HG03060 (cell line): ENCODE data around the gene FAM171A1.
"Not testable (repeated sequence)": the region's sequence is repeated elsewhere in the genome, so short reads cannot be mapped to it uniquely, and the experiment has no call there.

Experiments used
- ATAC-seq: cut with Tn5 transposase; IDR thresholded peaks from one replicate; pipeline ENCODE4 v1.9.1; 2021; ENCODE audit warnings: low read depth, moderate number of reproducible peaks; ENCODE audit not compliant: unreplicated experiment

FAM171A1 gene

DNA sequence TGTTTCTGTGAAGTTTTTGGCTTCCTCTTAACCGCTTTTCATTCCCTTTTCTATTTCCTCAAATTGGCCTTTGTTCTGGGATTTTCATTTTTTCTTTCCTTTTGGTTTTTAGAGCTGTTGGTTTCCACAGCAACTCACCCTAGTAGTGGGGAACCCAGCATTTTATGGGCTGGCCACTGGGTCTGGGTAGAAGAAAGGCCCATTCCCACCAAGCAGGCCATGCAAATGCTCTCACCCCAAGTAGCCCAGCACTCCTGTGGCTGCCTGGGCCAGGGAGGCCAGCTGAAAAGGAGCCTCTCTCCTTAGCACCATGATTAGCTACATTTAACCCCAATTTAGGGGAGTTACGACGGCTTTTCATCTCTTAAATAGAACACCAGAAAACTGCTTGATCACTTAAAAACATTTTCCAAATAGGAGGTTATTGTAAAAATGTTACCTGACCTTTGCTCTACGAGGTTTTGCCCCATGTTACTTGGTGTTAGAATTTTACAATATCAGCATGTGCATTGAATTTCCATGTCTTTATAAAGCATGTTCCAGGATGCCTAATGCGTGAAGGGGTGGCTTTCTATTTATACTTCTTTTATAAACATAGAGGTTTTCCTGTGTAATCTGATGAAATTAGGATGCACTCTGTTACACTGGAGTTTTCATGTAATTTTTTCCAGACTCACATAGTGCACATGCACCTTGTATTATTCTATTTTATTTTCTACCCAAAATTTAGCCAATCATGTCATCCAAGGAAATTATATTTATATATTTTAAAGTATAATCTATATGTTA is 75.4 kb downstream of the FAM171A1 start:
- no peak for ATAC-seq

DNA sequence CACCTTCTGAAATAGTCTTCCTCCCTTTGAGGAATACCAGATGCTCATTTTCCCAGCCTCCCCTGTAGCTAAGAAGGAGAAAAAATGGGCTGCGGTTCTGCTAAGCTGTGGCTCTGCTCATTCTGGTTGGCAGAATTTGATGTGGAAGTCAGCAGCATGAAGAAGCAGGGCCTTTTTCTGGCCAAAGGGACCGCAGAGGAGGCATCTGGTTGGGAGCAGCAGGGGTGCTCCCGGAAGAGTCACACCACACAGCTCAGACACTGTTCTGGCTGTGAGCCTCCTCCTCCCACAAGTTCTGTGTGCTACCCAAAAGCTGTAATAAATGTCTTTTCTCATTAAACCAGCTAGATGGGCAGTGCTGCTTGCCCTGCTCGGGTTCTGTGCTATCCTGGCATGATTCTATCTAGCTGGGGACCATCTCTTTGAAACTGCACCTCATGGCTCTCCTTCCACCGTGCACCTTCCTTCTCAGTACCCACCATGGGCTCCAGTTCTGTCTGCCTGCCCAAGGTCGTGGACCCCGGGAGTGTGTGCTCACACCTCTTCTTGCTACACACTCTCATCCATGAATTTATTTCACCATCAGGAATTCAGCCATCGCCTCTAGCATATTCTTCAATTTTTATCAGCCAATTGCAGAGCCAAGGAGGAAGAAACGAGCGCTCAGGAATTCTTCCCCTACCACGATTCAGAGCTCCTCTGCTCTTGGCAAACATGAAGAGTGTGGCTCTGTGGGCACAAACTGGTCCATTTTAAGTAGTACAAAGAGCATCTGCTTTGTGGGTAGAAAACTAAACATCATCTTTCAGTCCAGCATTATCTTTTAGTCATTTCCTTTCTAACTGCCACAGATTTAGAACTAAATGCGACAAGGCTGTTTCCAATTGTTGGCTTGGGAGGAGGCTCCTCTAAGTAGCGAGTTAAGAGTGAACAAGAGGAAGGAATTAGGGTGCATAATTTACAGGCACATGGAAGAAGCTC is 76.9 kb downstream of the FAM171A1 start:
- ATAC-seq = no peak

DNA sequence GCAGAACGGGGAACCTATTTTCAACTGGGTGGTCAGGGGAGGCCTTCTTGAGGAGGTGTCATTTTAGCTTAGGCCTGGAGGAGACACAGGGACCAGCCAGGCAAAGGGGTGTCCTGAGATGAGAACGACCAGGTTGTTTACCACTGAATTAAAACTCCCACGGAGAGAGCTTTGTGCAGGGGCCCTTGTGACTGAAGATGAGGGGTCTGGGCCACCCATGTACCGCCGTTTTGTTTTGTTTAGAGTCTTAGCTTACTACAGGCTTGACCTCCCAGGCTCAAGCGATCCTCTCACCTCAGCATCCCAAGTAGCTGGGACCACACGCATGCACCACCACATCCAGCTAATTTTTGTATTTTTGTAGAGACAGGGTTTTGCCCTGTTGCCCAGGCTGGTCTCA is 80.4 kb downstream of the FAM171A1 start:
- ATAC-seq = no peak

- no peak for ATAC-seq
Observed at GRCh38 chr10:15290150-15290549, 80.9 kb downstream of the FAM171A1 start.

- no peak for ATAC-seq
Observed at GRCh38 chr10:15280974-15281373, 90.1 kb downstream of the FAM171A1 start.

DNA sequence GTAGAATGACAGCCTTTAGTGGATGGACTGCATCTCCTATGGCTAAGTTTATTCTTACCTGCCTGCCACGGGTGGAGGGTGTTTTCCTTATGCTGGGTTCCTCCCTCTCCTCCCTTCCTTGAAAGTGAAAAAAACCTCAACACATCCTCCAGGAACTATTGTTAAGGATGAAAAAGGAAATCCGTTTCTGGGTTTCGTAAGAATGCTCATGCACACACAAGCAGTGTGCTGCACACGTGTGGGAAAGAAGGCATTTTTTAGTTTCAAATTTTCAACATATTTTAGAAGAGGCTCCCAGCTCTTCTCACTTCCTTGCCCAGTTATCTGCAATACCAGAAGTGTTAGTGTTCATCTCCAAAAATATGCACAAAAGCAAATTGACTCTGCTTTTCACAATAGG is 90.6 kb downstream of the FAM171A1 start:
- ATAC-seq = no peak

GRCh38 chr10:15279236-15279635 is 91.9 kb downstream of the FAM171A1 start:
- ATAC-seq = no peak

- no peak for ATAC-seq
Observed at GRCh38 chr10:15278786-15279185, 92.3 kb downstream of the FAM171A1 start.

GRCh38 chr10:15276039-15276438 is 95.0 kb downstream of the FAM171A1 start:
- not testable (repeated sequence) for ATAC-seq

DNA sequence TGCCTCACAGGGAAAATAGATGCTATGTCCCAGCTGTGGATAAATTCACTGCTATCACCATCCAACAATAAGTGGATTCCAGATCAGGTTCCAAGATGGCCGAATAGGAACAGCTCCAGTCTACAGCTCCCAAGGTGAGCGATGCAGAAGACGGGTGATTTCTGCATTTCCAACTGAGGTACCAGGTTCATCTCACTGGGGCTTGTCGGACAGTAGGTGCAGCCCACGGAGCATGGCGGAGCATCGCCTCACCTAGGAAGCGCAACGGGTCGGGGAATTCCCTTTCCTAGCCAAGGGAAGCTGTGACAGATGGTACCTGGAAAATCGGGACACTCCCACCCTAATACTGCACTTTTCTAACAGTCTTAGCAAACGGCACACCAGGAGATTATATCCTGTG is 101.3 kb downstream of the FAM171A1 start:
- ATAC-seq = not testable (repeated sequence)

DNA sequence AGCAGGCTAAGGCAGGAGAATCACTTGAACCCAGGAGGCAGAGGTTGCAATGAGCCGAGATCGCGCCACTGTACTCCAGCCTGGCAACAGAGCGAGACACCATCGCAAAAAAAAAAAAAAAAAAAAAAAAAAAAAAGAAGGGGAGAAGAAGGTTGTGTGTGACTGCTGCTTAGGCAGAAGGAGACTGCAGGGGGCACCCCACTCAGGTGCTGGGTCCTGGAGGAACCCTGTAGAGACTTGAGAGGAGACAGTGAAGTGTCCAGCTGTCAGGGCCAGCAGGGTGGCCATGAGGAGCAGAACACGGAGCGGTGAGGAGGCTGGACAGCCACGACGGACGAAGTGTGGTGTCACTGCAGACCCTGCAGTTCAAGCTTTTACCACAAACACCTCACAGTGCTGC is 103.6 kb downstream of the FAM171A1 start:
- no peak for ATAC-seq

- no peak for ATAC-seq
Observed at GRCh38 chr10:15266117-15266516, 105.0 kb downstream of the FAM171A1 start.

GRCh38 chr10:15265558-15265957 is 105.5 kb downstream of the FAM171A1 start:
- ATAC-seq = no peak

- ATAC-seq = no peak
Observed at GRCh38 chr10:15265056-15265455, 106.0 kb downstream of the FAM171A1 start.

- no peak for ATAC-seq
Observed at GRCh38 chr10:15263657-15264323, 107.3 kb downstream of the FAM171A1 start.

DNA sequence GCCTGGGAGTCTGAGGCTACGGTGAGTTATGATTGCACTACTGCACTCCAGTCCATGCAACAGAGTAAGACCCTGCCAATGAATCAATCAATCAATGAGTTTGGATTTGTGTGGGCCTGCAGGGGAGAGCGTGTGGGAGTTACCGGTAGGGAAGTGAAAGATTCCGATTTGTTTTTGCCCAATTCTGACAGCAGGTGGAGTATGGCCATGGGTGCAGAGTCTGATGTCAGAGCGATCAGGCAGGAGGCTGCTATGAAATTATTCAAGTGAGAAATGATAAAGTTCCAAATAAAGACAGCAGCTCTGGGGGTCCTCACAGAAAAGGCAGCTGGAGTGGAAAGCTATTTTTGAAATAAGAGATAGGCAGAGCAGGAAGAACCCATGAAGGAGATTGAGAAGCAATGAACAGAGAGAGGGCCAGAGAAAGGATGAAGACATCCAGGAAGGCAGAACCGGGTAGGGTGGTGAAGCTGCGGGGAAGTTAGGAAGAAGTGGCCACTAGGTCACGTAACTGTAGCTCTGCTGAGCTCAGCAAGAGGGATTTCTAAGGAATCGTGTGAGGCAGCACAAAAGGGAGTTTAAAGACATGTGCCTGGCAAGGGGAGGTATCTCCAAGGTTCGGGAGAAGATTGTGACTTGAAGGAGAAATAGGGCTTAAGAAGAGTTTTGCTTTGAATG is 108.9 kb downstream of the FAM171A1 start:
- no peak for ATAC-seq

- no peak for ATAC-seq
Observed at GRCh38 chr10:15259136-15259535, 112.0 kb downstream of the FAM171A1 start.

DNA sequence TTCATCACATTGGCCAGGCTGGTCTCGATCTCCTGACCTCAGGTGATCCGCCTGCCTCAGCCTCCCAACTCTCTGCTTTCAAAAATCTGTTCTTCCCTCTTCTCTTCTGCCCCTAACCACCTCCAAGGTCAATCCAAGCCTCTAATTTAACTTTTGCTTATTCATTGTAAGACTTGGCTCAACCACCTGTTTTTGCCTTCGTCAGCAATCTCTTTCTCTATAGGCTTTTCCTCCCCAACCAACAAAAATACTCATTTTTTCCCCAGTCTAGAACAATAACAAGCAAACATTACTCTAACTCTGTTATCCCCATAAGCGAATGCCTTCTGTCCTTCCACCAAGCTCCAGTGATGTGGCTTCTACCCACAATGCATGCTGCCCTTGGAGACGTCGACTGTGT is 112.8 kb downstream of the FAM171A1 start:
- no peak for ATAC-seq

DNA sequence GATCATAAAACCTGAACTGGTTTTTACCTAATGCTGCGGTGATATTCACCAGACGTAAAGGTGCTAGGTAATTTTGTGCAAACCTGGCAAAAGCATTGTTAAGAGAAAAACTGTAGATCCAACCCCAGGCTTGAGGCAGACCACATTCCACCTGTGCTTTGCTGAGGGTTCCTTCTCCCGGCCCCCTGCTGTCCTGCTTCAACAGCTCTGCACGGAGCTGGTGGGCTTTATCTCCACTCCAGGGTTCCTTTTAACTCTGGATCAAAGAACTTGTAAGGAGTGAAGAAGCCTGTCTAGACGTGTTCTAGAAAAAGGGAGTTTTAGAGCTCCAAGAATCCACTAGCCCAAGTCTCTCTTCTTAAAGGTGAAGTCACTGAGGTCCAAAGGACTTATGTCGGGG is 115.1 kb downstream of the FAM171A1 start:
- ATAC-seq = no peak
